Lung (tissue), 12 donors: Measurements from ENCODE around the gene ITGAD. TPM values are rescaled to one million over a fixed set of nuclear protein-coding genes. Genes with fewer than 3 reads are reported as not detected.

ENCODE experiments used
- ATAC-seq: fragments of 200-7000 bp; cut with Tn5 transposase; one replicate; pipeline ENCODE4 v1.9.1; 2020; ENCODE audit warnings: moderate number of reproducible peaks; ENCODE audit not compliant: insufficient read depth, low FRiP score
- DNase-seq, 3 donors: peaks; one replicate each; pipeline ENCODE4 v3.0.0-alpha.2; 2013 to 2017
- H3K27ac ChIP-seq, 2 donors: one replicate each; pipeline ENCODE4 v1.5.1; 2013; ENCODE audit warnings: mild to moderate bottlenecking in 2 of 2, moderate library complexity in 2 of 2, control low read depth in 1 of 2, inconsistent platforms in 1 of 2, low read depth in 1 of 2, low read length in 1 of 2
- H3K27me3 ChIP-seq, 3 donors: one replicate each; pipeline ENCODE4 v1.5.1; 2013; ENCODE audit warnings: low read length in 2 of 3; ENCODE audit not compliant: control insufficient read depth in 3 of 3, insufficient read depth in 3 of 3
- H3K36me3 ChIP-seq, 4 donors: one replicate each; pipeline ENCODE4 v1.5.1; 2013; ENCODE audit warnings: low read length in 4 of 4, mild to moderate bottlenecking in 1 of 4, moderate library complexity in 1 of 4; ENCODE audit not compliant: control insufficient read depth in 4 of 4, insufficient read depth in 4 of 4
- H3K4me1 ChIP-seq, 5 donors: one replicate each; pipeline ENCODE4 v1.5.1; 2013; ENCODE audit warnings: low read length in 5 of 5, mild to moderate bottlenecking in 2 of 5, moderate library complexity in 1 of 5; ENCODE audit not compliant: control insufficient read depth in 5 of 5, insufficient read depth in 5 of 5
- H3K4me3 ChIP-seq: one replicate; pipeline ENCODE4 v1.5.1; 2013; ENCODE audit warnings: mild to moderate bottlenecking, control low read depth, moderate library complexity
- H3K9ac ChIP-seq, 2 donors: one replicate each; pipeline ENCODE4 v1.5.1; 2013; ENCODE audit warnings: low read length in 2 of 2, control low read depth in 1 of 2; ENCODE audit not compliant: insufficient read depth in 1 of 2
- H3K9me3 ChIP-seq, 4 donors: one replicate each; pipeline ENCODE4 v1.5.1; 2013; ENCODE audit warnings: low read length in 3 of 4, mild to moderate bottlenecking in 1 of 4, moderate library complexity in 1 of 4; ENCODE audit not compliant: control insufficient read depth in 4 of 4, insufficient read depth in 3 of 4
- WGBS, 2 donors: extraction: QIAGEN DNeasy Blood & Tissue Kit; methylation state at CpG; one replicate each; pipeline ENCODE4 v1.1.7; 2013; 5-methylcytosine and 5-hydroxymethylcytosine counted together
- polyA plus RNA-seq, 2 donors: library from polyadenylated mRNA; stranded (reverse); fragments of 200-250 nt; gene quantifications; one replicate each; pipeline ENCODE4 v1.2.1, GENCODE V29; 2013
- total RNA-seq, 2 donors: library from RNA; depleted of rRNA in 1 of 2; stranded (reverse); fragments of >200 nt in 1 of 2; gene quantifications; one replicate each; pipeline ENCODE4 v1.2.1, GENCODE V29; 2014 to 2021
- TF ChIP-seq, protein P1 (sequence below): IDR thresholded peaks from 2 replicates; pipeline ENCODE4 v1.5.1; 2012; ENCODE audit warnings: mild to moderate bottlenecking; ENCODE audit errors: control extremely low read depth, extremely low read depth
- donor health status: control.
- donor health status: control.
- donor health status: Bipolar disorder and iron deficiency.
- donor health status: healthy.
- donor health status: DM: yes; HTN: yes; CAD: no.

The ITGAD gene
- total and polyA plus RNA-seq, 4 donors: 0.19 to 1.5 (median 0.33) TPM

DNA sequence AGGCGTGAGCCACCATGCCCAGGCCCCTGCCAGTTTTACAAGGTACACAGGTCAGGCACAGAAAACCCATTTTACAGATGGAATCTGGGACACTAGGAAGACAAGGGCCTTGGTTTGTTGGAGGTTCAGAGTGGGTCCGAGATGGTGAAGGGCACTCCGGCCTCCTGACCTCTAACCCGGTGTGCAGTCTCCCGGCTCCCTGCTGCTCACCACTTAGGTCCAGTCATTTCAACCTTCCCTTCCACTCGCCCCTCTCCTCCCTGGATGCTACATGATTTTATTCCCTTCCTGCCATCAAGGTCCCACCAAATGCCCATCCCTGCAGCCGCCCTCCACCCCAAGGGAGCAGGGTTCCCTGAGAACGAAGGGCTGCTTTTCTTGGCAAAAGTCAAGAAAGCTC is 29.4 kb upstream of the ITGAD start:
- H3K4me1 ChIP-seq: peaks cover 0 to 1% (median 0%) of the 10 kb centered on the region in 5 donors
- H3K4me3 ChIP-seq: no peak overlapping the region
- peaks cover 0 to 1% (median 0%) of the 10 kb centered on the region in 4 donors for H3K36me3 ChIP-seq
- TF ChIP-seq, protein P1, sequence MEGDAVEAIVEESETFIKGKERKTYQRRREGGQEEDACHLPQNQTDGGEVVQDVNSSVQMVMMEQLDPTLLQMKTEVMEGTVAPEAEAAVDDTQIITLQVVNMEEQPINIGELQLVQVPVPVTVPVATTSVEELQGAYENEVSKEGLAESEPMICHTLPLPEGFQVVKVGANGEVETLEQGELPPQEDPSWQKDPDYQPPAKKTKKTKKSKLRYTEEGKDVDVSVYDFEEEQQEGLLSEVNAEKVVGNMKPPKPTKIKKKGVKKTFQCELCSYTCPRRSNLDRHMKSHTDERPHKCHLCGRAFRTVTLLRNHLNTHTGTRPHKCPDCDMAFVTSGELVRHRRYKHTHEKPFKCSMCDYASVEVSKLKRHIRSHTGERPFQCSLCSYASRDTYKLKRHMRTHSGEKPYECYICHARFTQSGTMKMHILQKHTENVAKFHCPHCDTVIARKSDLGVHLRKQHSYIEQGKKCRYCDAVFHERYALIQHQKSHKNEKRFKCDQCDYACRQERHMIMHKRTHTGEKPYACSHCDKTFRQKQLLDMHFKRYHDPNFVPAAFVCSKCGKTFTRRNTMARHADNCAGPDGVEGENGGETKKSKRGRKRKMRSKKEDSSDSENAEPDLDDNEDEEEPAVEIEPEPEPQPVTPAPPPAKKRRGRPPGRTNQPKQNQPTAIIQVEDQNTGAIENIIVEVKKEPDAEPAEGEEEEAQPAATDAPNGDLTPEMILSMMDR: no peak
- WGBS, 2 donors: 93 to 98% methylated on average over 8 of the region's 8 CpGs
- no peak for DNase-seq
- no peak overlapping the region for H3K9ac ChIP-seq
- no peak overlapping the region for H3K27ac ChIP-seq
- ATAC-seq: no peak
- no peaks in the 10 kb centered on the region for H3K27me3 ChIP-seq
- no peaks in the 10 kb centered on the region for H3K9me3 ChIP-seq

DNA sequence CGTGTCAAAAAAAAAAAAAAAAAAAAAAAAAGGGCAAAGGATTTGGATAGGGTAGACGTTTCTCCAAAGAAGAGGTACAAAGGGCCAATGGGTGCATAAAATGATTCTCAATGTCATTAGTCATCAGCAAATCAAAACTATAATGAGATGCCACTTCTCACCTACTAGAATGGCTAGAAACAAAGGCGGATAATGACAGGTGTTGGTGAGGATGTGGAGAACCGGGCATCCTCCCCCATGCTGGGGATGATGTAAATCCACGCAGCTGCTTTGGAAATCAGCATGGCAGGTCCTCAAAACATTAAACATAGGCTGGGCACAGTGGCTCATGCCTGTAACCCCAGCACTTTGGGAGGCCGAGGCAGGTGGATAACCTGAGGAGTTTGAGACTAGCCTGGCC is 28.7 kb upstream of the ITGAD start:
- ATAC-seq (no peak), DNase-seq (no peak)
- H3K4me1 ChIP-seq: peaks cover 0 to 1% (median 0%) of the 10 kb centered on the region in 5 donors
- no peak overlapping the region for H3K4me3 ChIP-seq
- 72 to 76% methylated on average over 6 of the region's 6 CpGs for WGBS, 2 donors
- H3K27ac ChIP-seq: no peak overlapping the region
- H3K9me3 ChIP-seq: no peaks in the 10 kb centered on the region
- TF ChIP-seq, protein P1: no peak
- H3K27me3 ChIP-seq: no peaks in the 10 kb centered on the region
- peaks cover 0 to 1% (median 0%) of the 10 kb centered on the region in 4 donors for H3K36me3 ChIP-seq
- H3K9ac ChIP-seq: no peak overlapping the region

DNA sequence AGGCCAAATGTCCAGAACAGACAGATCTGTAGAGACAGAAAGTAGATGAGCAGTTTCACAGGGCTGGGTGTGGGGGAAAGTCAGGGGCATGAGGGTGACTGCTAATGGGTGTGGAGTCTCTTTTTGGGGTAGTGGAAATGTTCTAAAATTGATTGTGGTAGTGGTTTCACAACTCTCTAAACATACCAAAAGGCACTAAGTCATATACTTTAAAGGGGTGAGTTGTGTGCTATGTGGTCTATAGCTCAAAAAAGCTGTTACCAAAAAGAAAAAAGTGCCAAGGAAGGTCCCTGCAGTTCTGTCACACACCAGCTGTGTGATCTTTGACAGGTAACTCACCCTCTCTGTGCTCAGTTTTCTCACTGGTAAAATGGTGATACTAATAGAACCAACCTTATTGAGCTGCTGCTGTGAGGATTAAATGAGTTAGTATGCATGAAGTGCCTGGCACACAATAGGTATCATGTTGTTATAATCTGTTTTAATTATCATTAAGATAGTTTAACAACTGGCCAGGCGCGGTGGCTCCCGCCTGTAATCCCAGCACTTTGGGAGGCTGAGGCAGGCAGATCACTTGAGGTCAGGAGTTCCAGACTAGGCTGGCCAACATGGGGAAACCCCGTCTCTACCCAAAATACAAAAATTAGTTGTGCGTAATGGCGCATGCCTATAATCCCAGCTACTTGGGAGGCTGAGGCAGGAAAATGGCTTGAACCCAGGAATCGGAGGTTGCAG is 27.8 kb upstream of the ITGAD start:
- ATAC-seq: no peak
- no peak for DNase-seq
- 82 to 90% methylated on average over 7 of the region's 7 CpGs for WGBS, 2 donors

More for the DNA sequence above, 27.8 kb upstream of the ITGAD start:
- Histone ChIP-seq H3K4me3 (no peak overlapping the region), H3K36me3 (peaks cover 0 to 1% (median 0%) of the 10 kb centered on the region in 4 donors), H3K4me1 (peaks cover 0 to 1% (median 0%) of the 10 kb centered on the region in 5 donors), H3K9ac (no peak overlapping the region), H3K9me3 (no peaks in the 10 kb centered on the region), H3K27ac (no peak overlapping the region), H3K27me3 (no peaks in the 10 kb centered on the region)
- TF ChIP-seq, protein P1: no peak
